Keratinocyte (primary cell): ENCODE data around the gene TSC22D3. TPM values are rescaled to one million over a fixed set of nuclear protein-coding genes. Genes with fewer than 3 reads are reported as not detected.

Experiments used
- DNase-seq: peaks from one replicate; pipeline ENCODE4 v3.0.0-alpha.2; 2011; ENCODE audit warnings: low read depth, missing footprints, low spot score
- FAIRE-seq: peaks from 2 replicates; lab custom pipeline; 2011; peaks lifted over from hg19 to GRCh38; lab: Jason Lieb, UNC
- H2AFZ ChIP-seq: 2 replicates; pipeline ENCODE4 v1.6.0; 2012; ENCODE audit warnings: low read length, control low read depth, inconsistent platforms; ENCODE audit not compliant: control insufficient read depth
- H3K27ac ChIP-seq: 2 replicates; pipeline ENCODE4 v1.5.1; 2011; ENCODE audit warnings: low read length; ENCODE audit not compliant: control insufficient read depth, insufficient read depth
- H3K27me3 ChIP-seq: 3 replicates; pipeline ENCODE4 v1.6.0; 2011; ENCODE audit warnings: low read length; ENCODE audit not compliant: control insufficient read depth, insufficient read depth; ENCODE audit errors: extremely low read depth
- H3K36me3 ChIP-seq, 2 experiments: 2 replicates in 1 of 2; 3 replicates in 1 of 2; pipeline ENCODE4 v1.5.1; 2011; ENCODE audit warnings: low read length in 2 of 2, mild to moderate bottlenecking in 1 of 2; ENCODE audit not compliant: control insufficient read depth in 2 of 2, insufficient read depth in 2 of 2; ENCODE audit errors: extremely low read depth in 1 of 2
- H3K4me1 ChIP-seq: 3 replicates; pipeline ENCODE4 v1.5.1; 2011; ENCODE audit warnings: low read length; ENCODE audit not compliant: control insufficient read depth, insufficient read depth; ENCODE audit errors: extremely low read depth
- H3K4me2 ChIP-seq: 3 replicates; pipeline ENCODE4 v1.6.0; 2011; ENCODE audit warnings: low read depth, low read length; ENCODE audit not compliant: control insufficient read depth, insufficient read depth; ENCODE audit errors: extremely low read depth
- H3K4me3 ChIP-seq, 3 experiments: fragments of 200-600 bp in 1 of 3; sonication (generic) in 1 of 3; 2 replicates in 2 of 3; 3 replicates in 1 of 3; pipeline ENCODE4 v1.5.1; 2011 to 2016; ENCODE audit warnings: low read length in 3 of 3, mild to moderate bottlenecking in 3 of 3, control low read depth in 2 of 3, inconsistent platforms in 1 of 3, low read depth in 1 of 3, mixed read lengths in 1 of 3, mixed run types in 1 of 3, moderate library complexity in 1 of 3; ENCODE audit not compliant: control insufficient read depth in 2 of 3, insufficient read depth in 2 of 3; ENCODE audit errors: extremely low read depth in 1 of 3
- H3K79me2 ChIP-seq: 2 replicates; pipeline ENCODE4 v1.6.0; 2012; ENCODE audit warnings: low read length; ENCODE audit not compliant: control insufficient read depth, insufficient read depth
- H3K9ac ChIP-seq: 3 replicates; pipeline ENCODE4 v1.6.0; 2011; ENCODE audit warnings: low read length; ENCODE audit not compliant: control insufficient read depth, insufficient read depth; ENCODE audit errors: extremely low read depth
- H3K9me1 ChIP-seq: 3 replicates; pipeline ENCODE4 v1.6.0; 2011; ENCODE audit warnings: low read length; ENCODE audit not compliant: control insufficient read depth, insufficient read depth; ENCODE audit errors: extremely low read depth
- H3K9me3 ChIP-seq: 2 replicates; pipeline ENCODE4 v1.5.1; 2012; ENCODE audit warnings: low read depth, low read length; ENCODE audit not compliant: control insufficient read depth
- H4K20me1 ChIP-seq: 3 replicates; pipeline ENCODE4 v1.6.0; 2011; ENCODE audit warnings: low read length; ENCODE audit not compliant: control insufficient read depth, insufficient read depth; ENCODE audit errors: extremely low read depth
- EZH2 ChIP-seq: IDR thresholded peaks from one replicate; pipeline ENCODE4 v1.6.1; 2012; ENCODE audit warnings: inconsistent platforms, mild to moderate bottlenecking, low read length, moderate library complexity
- dilution Hi-C: fragments of 300-500 bp; cut with MboI; formaldehyde crosslinking; loops from one replicate; pipeline ENCODE4 v1.7.0; 2020; ENCODE audit warnings: low sequenced_read_pairs; ENCODE audit not compliant: extremely low pct_ligation_motif_present
- polyA plus RNA-seq, 5 experiments: library from polyadenylated mRNA; depleted of rRNA in 3 of 5; stranded (reverse) in 3 of 5; stranded (forward) in 1 of 5; unstranded in 1 of 5; fragments of >200 nt; gene quantifications; 1 replicate in 1 of 5; 2 replicates in 3 of 5; 3 replicates in 1 of 5; pipeline versions ENCODE4 v1.2.1 to v1.2.3, GENCODE V29; 2011 to 2012; ENCODE audit warnings: missing spikeins in 2 of 5, low read depth in 1 of 5, low replicate concordance in 1 of 5
- TF ChIP-seq, protein P1 (sequence below), 3 experiments: IDR thresholded peaks in 1 of 3; conservative IDR thresholded peaks in 1 of 3; optimal IDR thresholded peaks in 1 of 3; 2 replicates in 2 of 3; 3 replicates in 1 of 3; pipeline versions ENCODE3 to v1.5.1; 2011; ENCODE audit warnings: low read length in 3 of 3, mild to moderate bottlenecking in 3 of 3, moderate library complexity in 2 of 3, control low read depth in 1 of 3, inconsistent platforms in 1 of 3; ENCODE audit not compliant: insufficient read depth in 2 of 3; ENCODE audit errors: extremely low read depth in 1 of 3

Gene TSC22D3
- polyA plus RNA-seq, 1 donor (not counting 4 experiments of a cell fraction or from before 2014, with no cell fraction given) = 48.5 TPM

DNA sequence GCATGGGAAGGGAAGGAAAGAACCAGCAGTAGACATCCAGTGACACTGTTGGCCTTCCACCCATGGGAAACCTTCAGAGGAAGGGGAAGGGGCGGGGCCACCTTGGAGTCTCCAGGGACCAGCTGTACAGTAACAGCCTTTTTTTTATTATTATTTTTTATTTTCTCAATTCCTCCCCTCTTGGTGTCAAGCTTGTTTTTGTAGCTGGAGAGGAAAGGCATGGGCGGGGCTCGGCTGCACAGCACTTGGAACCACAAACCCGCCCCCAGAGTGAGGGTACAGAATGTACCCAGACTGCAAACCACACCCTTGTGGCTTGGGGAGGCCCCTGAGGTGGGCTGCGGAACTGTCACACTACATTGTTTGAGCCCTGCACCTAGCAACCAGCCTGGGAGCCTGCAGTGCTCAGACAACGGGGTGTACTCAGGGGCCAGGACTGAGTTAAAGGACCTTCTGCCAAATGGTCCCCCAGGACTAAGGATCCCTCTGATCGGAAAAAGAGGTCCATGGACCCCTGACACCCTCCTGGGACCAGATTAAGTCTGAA lies 101.6 kb downstream of the TSC22D3 start:
- Histone ChIP-seq H3K36me3 (no peaks in the 10 kb centered on the region), H3K27me3 (no peaks in the 10 kb centered on the region), H3K4me1 (peaks cover 30% of the 10 kb centered on the region), H2AFZ (no peak overlapping the region), H3K9me3 (no peaks in the 10 kb centered on the region), H3K9me1 (no peaks in the 10 kb centered on the region), H4K20me1 (no peaks in the 10 kb centered on the region), H3K4me3 (peak overlapping the region in 1 of 3 experiments; percentile 5), H3K4me2 (peak overlapping the region; percentile 84), H3K9ac (peak overlapping the region; percentile 91), H3K27ac (peak overlapping the region; percentile 88), H3K79me2 (no peaks in the 10 kb centered on the region)
- TF ChIP-seq, protein P1, sequence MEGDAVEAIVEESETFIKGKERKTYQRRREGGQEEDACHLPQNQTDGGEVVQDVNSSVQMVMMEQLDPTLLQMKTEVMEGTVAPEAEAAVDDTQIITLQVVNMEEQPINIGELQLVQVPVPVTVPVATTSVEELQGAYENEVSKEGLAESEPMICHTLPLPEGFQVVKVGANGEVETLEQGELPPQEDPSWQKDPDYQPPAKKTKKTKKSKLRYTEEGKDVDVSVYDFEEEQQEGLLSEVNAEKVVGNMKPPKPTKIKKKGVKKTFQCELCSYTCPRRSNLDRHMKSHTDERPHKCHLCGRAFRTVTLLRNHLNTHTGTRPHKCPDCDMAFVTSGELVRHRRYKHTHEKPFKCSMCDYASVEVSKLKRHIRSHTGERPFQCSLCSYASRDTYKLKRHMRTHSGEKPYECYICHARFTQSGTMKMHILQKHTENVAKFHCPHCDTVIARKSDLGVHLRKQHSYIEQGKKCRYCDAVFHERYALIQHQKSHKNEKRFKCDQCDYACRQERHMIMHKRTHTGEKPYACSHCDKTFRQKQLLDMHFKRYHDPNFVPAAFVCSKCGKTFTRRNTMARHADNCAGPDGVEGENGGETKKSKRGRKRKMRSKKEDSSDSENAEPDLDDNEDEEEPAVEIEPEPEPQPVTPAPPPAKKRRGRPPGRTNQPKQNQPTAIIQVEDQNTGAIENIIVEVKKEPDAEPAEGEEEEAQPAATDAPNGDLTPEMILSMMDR (optimal IDR thresholded peaks at IDR 0.05 in 1 of 3, IDR thresholded peaks at IDR 0.05 in 1 of 3, conservative IDR thresholded peaks at IDR 0.05 in 1 of 3; ENCODE audit: extremely low read depth in 1 of 3, insufficient read depth in 2 of 3, low read length in 3 of 3) = no peak
- TF ChIP-seq EZH2 = no peak
- DNase-seq = no peak
- dilution Hi-C loops = no loop called here
- no peak for FAIRE-seq

DNA sequence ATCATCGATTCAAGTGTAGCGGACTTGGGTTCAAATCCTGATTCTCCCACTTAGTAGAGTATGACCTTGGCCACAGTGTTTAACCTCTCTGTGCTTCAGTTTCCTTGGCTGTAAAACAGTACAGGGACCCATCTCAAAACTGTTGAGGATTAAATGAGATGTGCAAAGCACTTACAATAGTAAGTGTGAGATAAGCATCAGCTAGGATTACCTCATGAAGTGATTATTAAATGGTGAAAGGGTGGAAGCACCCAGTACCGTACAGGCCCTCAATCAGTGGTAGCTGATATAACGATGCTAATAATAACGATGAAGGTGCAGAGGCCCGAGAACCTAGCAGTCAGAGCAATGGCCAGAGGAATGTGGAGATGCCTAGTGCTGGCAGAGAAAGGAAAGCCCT lies 102.2 kb downstream of the TSC22D3 start:
- Histone ChIP-seq H2AFZ (no peak overlapping the region), H3K4me2 (peak overlapping the region; percentile 52), H3K9me1 (no peaks in the 10 kb centered on the region), H3K9ac (peak overlapping the region; percentile 91), H4K20me1 (no peaks in the 10 kb centered on the region), H3K79me2 (no peaks in the 10 kb centered on the region), H3K4me3 (no peak overlapping the region), H3K27ac (peak overlapping the region; percentile 88), H3K4me1 (peaks cover 25% of the 10 kb centered on the region), H3K36me3 (no peaks in the 10 kb centered on the region), H3K9me3 (no peaks in the 10 kb centered on the region), H3K27me3 (no peaks in the 10 kb centered on the region)
- dilution Hi-C loops = no loop called here
- no peak for FAIRE-seq
- TF ChIP-seq, protein P1 (optimal IDR thresholded peaks at IDR 0.05 in 1 of 3, IDR thresholded peaks at IDR 0.05 in 1 of 3, conservative IDR thresholded peaks at IDR 0.05 in 1 of 3; ENCODE audit: extremely low read depth in 1 of 3, insufficient read depth in 2 of 3, low read length in 3 of 3) = no peak
- TF ChIP-seq EZH2 = no peak
- DNase-seq = no peak
